HG03280 (cell line): ENCODE measurements around the gene LITAF.
"Not testable (repeated sequence)": the region's sequence is repeated elsewhere in the genome, so short reads cannot be mapped to it uniquely, and the experiment has no call there.

ENCODE experiments used
- ATAC-seq: cut with Tn5 transposase; IDR thresholded peaks from one replicate; pipeline ENCODE4 v1.9.1; 2021; ENCODE audit warnings: mild to moderate bottlenecking, moderate library complexity; ENCODE audit not compliant: unreplicated experiment

The LITAF gene

GRCh38 chr16:11601425-11601824 is 14.7 kb upstream of the LITAF start:
- no peak for ATAC-seq

GRCh38 chr16:11599579-11599978 is 12.9 kb upstream of the LITAF start:
- ATAC-seq, result no peak

DNA sequence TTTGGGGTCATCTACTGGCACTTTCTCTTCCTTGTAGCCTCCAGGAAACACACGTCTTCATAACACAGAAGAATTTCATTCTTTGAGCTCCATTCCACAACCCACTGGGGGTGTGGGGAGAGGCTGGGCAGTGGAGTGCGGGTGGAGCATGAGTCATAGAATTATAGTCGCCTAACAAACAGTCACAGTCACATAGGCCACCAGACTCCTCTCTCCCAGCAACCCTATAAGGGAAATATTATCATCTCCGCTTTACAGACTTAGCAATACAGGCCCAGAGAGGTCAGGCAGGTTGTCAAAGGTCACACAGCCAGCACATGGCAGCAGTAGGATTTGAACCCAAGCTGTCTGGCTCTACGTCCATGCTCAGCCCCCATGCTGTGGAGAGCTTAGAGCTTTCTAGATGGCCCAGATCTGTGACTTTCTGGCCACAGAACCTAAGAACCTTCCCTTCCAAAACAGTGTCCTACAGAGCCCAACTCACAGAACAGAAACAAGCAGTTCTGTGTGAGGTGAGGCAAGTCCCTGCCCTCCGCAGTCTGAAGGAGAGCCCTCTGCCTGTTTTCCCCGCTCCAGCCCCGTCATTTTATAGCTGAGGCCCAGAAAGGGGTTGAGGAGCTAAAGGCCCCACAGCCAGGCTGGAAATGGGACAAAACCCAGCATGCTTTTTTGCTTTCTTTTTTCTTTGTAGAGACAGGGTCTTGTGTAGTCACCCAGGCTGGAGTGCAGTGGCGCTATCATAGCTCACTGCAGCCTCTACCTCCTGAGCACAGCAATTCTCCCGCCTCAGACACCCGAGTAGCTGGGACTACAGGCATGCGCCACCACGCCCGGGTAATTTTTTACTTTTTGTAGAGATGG is 10.7 kb upstream of the LITAF start:
- no peak for ATAC-seq

- ATAC-seq, result no peak
Measured at GRCh38 chr16:11596572-11597226, 10.0 kb upstream of the LITAF start.

- no peak for ATAC-seq
Measured at GRCh38 chr16:11593581-11593980, 6.9 kb upstream of the LITAF start.

DNA sequence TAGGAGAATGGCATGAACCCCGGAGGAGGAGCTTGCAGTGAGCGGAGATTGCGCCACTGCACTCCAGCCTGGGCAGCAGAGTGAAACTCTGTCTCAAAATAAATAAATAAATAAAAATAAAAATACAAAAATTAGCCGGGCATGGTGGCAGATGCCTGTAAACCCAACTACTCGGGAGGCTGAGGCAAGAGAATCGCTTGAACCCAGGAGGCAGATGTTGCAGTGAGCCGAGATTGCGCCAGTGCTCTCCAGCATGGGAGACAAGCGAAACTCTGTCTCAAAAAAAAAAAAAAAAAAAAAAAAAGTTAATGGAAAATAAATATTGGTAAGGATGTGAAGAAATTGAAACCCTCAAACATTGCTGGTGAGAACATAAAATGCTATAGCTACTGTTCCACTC is 6.4 kb upstream of the LITAF start:
- not testable (repeated sequence) for ATAC-seq

- ATAC-seq, result not testable (repeated sequence)
Measured at GRCh38 chr16:11591630-11592029, 4.9 kb upstream of the LITAF start.

DNA sequence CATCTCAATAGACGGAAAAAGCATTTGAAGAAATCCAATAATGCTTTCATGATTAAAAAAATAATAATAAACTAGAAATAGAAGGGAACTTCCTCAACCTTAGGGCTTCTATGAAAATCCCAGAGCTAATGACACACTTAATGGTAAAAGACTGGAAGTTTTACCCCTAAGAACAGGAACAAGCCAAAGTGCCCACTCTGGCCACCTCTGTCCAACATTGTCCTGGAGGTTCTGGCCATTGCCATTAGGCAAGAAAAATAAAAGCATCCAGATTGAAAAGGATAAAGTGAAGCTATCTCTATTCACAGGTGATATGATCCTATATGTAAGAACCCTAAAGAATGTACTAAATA is 2.5 kb upstream of the LITAF start:
- ATAC-seq, result no peak

DNA sequence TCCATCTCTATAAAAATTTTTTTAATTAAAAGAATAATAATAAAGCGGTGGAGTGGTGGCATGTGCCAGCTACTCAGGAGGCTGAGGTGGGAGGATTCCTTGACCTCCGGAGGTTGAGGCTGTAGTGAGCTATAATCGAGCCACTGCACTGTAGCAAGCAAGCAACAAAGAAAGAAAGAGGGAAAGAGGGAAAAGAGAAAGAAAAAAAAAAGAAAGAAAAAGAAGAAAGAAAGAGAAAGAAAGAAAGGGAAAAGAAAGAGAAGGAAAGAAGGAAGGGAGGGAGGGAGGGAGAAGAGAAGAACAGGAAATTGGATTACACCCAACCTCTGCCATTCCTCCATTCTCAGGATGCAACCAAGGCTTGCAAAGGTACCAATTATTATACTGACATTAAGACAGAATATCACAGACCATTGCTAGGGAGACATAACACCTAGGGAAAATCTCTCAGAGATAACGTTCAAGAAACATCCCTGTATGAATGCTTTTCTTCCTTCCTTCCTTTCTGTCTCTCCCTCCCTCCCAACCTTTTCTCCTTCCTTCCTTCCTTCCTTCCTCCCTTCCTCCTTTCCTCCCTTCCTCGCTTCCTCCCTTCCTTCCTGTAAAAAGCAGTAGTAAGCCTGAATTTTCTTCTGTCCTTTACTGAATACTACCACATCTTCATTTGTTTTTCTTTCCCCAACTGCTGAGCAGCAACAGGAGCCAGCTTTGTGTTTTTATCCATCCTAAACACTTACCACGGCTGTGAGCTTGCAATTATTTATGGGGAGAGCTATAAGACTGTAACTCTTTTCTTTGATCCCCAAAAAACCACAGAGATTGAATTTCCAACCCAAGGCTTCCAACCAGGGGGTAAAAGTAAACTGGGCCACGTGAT is 1.8 kb upstream of the LITAF start:
- no peak for ATAC-seq

DNA sequence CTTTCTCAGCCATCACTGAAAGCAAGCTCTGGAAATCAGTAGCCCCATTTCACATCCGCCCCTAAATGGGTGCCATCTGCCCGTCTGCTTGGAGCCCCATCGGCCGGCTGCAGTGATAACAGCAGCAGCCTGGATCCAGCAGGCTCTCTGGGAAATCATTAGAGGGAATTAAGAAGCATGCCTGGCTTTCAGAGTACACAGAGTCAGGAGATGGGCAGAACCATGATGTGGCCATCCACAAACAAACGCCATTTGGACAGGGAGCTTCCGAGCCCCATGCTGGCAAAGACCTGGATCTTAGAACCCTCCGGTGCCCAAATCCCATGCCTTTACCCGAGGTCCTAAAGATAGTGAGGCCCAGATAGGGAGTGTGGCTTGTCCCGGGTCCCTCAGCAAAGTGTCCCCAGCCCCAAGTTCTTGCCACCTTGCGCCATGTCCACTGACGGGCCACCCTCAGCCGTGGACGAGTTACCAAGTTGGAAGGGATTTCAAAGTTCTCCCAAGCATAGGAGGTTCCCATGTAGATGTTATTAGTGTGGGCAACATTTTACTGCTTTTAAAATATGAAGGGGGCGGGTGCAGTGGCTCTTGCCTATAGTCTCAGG is 1.0 kb upstream of the LITAF start:
- ATAC-seq, result no peak

- peak; percentile 30 for ATAC-seq
Measured at GRCh38 chr16:11586378-11586855, 302 bp downstream of the LITAF start.

GRCh38 chr16:11585460-11586377 is 1.0 kb downstream of the LITAF start:
- ATAC-seq, result no peak

GRCh38 chr16:11583889-11584565 is 2.7 kb downstream of the LITAF start:
- no peak for ATAC-seq

DNA sequence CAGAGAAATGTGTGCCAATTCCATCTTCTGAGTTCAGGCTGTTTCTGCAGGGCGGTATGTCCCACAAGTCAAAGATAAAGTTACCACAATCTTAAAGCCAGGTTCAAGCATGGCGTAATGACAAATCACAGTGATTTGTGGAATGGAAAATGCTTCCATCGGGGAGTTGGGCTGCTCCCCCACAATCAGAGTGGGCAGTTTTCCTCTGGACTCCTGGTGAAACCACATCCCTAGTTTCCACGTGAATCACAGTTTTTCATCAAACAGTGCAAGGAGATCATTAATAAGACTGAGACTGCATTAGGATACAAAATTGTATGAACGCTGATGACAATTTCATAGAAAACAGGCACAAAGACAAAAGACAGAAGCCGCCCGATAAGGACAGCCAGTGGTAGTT is 3.6 kb downstream of the LITAF start:
- no peak for ATAC-seq

- no peak for ATAC-seq
Measured at GRCh38 chr16:11582157-11582814, 4.4 kb downstream of the LITAF start.

- ATAC-seq, result no peak
Measured at GRCh38 chr16:11581678-11582077, 5.0 kb downstream of the LITAF start.

DNA sequence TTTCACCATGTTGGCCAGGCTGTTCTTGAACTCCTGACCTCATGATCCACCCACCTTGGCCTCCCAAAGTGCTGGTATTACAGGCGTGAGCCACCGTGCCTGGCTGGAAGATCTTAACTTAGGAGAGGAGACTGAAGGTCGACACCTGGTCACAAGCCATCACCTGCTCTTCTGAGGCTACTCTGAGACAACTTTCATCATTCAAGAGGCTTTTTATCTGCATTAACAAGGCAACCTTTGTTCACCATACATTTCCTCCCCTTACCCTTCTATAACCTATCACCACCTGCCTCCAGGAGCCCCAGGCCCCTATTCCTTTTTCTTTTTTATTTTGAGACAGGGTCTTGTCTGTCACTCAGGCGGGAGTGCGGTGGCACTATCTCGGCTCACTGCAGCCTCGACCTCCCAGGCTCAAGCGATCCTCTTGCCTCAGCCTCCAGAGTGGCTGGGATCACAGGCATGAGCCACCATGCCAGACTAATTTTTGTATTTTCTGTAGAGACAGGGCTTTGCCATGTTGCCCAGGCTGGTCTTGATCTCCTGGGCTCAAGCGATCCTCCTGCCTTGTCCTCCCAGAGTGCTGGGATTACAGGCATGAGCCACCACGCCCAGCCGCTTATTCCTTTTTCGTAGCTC is 6.2 kb downstream of the LITAF start:
- no peak for ATAC-seq

DNA sequence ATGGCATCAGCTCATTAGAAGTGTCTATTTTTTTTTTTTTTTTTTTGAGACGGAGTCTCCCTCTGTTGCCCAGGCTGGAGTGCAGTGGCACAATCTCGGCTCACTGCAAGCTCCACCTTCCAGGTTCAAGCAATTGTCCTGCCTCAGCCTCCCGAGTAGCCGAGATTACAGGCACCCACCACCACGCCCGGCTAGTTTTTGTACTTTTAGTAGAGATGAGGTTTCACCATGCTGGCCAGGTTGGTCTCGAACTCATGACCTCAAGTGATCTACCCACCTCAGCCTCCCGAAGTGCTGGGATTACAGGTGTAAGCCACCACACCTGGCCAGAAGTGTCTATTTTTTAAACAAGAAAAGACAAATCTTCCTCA is 9.4 kb downstream of the LITAF start:
- not testable (repeated sequence) for ATAC-seq
